Parietal lobe (tissue), 2 donors: ENCODE results near the gene COMMD3. TPM values are rescaled to one million over a fixed set of nuclear protein-coding genes. Genes with fewer than 3 reads are reported as not detected.

Experiments used
- small RNA-seq: library from RNA; depleted of rRNA; stranded (forward); fragments of <200 nt; gene quantifications from one replicate; pipeline ENCODE3, GENCODE V24; 2014; ENCODE audit warnings: low replicate concordance
- total RNA-seq: library from RNA; depleted of rRNA; stranded (reverse); fragments of >200 nt; gene quantifications from one replicate; pipeline ENCODE4 v1.2.3, GENCODE V29; 2014

COMMD3 gene
- 52.3 TPM for total RNA-seq

GRCh38 chr10:22316286-22317075 is at the start of gene COMMD3:
Gene COMMD3 (plus strand): TSS chr10:22316388. CDS start chr10:22316418, 30 bp downstream.

DNA sequence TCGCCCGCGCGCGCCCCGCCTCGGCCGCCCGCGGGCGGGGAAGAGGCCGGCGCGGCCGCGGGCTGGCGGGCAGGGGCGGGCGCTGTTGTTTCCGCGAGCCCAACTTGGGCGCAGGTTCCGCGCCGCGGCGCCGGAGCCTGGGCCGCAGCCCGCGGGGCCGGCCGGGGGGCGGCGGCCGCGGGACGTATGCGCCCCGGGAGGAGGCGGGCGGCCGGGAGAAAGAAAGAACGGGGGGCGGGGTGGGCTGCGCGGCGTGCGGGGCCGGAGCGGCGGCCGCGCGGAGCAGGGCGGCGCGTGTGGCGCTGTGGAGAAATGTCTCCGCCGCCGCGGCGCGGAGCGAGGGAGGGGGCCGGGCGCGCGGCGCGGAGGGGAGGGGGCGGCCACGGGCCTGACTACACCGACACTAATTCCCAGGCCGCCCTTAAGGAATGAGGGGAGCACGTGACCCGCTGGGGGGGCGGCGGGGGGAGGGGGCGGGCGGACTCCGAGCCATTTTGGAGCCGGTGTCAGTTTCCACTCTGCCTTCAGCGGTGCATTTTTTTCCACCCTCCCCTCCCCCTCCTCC is 4.5 kb downstream of the COMMD3 start, which contains the start of gene BMI1:
TSS of gene BMI1 (plus strand) at position 509 of the 565 bp plus-strand sequence. CDS start 5,351 bp downstream, outside the sequence.

GRCh38 chr10:22345301-22346095 is 29.3 kb downstream of the COMMD3 start, which contains the start of gene SPAG6:
Gene SPAG6 (plus strand): TSS chr10:22345496. CDS start chr10:22345612, 116 bp downstream.

Small RNA genes lying within 50 kb of the gene (small RNA-seq; reads per million reads assigned to genes)
- gene AL158211.3: not detected

Other genes starting within 250 kb of the COMMD3 start
- gene EBLN1, start 98.4 kb upstream of the COMMD3 start, total RNA-seq: not detected
- 151 TPM for gene BMI1, start 4.7 kb downstream of the COMMD3 start, total RNA-seq
- 0.94 TPM for gene SPAG6, start 29.1 kb downstream of the COMMD3 start, total RNA-seq